ENCODE measurements around the gene CYP19A1.

DNA sequence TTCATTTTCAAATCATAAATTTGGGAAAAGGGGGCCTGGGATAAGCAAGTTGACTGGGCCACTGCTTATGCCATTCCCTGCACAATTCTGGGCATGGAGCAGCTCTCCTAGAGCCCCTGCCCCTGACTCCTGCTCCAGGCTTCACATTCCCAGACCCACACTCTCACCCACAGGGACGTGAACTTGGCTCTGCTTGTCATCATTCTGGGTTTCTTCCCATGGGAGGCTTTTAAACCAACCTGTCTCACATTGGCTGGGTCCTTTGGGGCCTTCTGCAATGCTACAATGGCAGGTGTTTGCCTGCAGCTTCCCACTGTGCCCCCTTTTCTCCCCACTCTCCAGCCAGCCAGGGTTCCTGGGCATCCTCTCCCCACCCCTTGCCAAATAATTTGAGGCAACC lies 49.1 kb downstream of the CYP19A1 start:
- TF ChIP-seq, protein P1, sequence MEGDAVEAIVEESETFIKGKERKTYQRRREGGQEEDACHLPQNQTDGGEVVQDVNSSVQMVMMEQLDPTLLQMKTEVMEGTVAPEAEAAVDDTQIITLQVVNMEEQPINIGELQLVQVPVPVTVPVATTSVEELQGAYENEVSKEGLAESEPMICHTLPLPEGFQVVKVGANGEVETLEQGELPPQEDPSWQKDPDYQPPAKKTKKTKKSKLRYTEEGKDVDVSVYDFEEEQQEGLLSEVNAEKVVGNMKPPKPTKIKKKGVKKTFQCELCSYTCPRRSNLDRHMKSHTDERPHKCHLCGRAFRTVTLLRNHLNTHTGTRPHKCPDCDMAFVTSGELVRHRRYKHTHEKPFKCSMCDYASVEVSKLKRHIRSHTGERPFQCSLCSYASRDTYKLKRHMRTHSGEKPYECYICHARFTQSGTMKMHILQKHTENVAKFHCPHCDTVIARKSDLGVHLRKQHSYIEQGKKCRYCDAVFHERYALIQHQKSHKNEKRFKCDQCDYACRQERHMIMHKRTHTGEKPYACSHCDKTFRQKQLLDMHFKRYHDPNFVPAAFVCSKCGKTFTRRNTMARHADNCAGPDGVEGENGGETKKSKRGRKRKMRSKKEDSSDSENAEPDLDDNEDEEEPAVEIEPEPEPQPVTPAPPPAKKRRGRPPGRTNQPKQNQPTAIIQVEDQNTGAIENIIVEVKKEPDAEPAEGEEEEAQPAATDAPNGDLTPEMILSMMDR (IDR thresholded peaks at IDR 0.05): no peak
- TF ChIP-seq POLR2A (IDR thresholded peaks at IDR 0.05) (no peak), EP300 (IDR thresholded peaks at IDR 0.05) (no peak), POLR2AphosphoS5 (IDR thresholded peaks at IDR 0.05) (no peak)
